Body of pancreas (tissue), 4 donors: Measurements from ENCODE around the gene GAP43.

ENCODE experiments used
- POLR2A ChIP-seq, 3 donors: fragments of 450-650 bp; IDR thresholded peaks; one replicate each; pipeline ENCODE4 v1.6.1; 2016; ENCODE audit warnings: antibody characterized with exemption in 3 of 3, mild to moderate bottlenecking in 2 of 3
- TF ChIP-seq, protein P1 (sequence below), 7 experiments: fragments of 450-650 bp in 4 of 7; fragments of 200-600 bp in 3 of 7; sonication (generic) in 3 of 7; IDR thresholded peaks; one replicate each; pipeline ENCODE4 v1.5.1; 2016 to 2019; ENCODE audit warnings: antibody characterized with exemption in 7 of 7

DNA sequence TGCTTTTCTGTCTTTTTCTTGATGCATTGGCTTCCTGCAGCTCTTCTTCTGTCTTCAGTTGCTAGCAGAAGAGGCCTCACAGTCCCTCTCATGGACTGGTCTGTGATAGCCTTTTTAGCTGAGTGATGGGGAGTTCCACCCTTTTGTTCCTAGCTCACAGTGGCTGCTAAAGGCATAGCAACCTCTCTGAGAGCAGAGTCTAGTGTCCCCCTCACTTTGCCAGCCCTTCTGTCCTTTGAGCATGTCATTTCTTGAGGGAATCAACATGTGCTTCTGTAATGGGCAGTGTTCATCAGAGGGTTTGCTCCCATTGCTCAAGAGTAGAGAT lies 44.4 kb downstream of the GAP43 start:
- TF ChIP-seq, protein P1, sequence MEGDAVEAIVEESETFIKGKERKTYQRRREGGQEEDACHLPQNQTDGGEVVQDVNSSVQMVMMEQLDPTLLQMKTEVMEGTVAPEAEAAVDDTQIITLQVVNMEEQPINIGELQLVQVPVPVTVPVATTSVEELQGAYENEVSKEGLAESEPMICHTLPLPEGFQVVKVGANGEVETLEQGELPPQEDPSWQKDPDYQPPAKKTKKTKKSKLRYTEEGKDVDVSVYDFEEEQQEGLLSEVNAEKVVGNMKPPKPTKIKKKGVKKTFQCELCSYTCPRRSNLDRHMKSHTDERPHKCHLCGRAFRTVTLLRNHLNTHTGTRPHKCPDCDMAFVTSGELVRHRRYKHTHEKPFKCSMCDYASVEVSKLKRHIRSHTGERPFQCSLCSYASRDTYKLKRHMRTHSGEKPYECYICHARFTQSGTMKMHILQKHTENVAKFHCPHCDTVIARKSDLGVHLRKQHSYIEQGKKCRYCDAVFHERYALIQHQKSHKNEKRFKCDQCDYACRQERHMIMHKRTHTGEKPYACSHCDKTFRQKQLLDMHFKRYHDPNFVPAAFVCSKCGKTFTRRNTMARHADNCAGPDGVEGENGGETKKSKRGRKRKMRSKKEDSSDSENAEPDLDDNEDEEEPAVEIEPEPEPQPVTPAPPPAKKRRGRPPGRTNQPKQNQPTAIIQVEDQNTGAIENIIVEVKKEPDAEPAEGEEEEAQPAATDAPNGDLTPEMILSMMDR (IDR thresholded peaks at IDR 0.05): no peak
- TF ChIP-seq POLR2A (IDR thresholded peaks at IDR 0.05): no peak
